Pons (tissue), 1 donor: Measurements from ENCODE around the gene KXD1.

Experiments used
- DNase-seq: peaks from one replicate; pipeline ENCODE4 v3.0.0-alpha.2; 2016; ENCODE audit warnings: low spot score

Gene KXD1

DNA sequence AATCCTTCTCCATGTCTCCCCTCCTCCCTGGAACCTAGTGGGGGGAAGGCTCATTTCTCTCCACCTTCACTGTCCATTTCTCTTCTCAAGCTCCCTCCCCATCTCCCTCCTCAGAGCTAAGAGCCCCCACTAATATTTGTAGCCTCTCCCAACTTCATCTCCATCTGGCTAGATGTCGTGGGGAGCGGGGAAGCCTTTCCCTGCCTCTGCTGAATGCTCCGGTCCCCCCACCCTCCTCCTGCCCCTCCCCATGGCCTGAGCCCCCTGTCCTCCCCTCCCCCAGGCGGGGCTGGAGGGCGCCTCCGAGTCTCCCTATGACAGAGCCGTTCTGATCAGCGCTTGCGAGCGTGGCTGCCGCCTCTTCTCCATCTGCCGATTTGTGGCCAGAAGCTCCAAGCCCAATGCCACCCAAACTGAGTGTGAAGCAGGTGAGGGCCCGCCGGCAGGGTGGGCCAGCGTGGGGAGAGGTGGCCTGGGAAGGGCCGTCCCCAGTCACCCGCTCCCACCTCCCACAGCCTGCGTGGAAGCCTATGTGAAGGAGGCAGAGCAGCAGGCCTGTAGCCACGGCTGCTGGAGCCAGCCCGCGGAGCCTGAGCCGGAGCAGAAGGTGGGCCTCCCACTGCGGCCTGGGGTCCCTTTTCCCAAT lies 56.0 kb downstream of the KXD1 start:
- DNase-seq: no peak

DNA sequence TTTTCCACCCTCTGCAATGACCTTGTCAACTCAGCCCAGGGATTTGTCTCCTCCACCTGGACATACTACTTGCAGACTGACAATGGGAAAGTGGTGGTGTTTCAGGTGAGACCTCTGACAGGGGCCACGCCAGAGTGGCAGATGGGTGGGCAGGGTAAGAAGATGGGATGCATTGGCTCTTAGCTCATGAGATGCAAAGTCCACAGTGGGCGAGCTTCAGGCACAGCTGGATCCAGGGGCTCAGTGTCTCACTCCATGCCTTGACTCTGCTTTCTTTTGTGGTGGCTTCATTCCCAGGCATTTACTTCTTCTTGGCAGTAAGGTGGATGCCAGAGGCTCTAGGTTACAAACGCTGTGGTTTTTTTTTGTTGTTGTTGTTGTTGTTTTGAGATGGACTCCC lies 58.4 kb downstream of the KXD1 start:
- no peak for DNase-seq

DNA sequence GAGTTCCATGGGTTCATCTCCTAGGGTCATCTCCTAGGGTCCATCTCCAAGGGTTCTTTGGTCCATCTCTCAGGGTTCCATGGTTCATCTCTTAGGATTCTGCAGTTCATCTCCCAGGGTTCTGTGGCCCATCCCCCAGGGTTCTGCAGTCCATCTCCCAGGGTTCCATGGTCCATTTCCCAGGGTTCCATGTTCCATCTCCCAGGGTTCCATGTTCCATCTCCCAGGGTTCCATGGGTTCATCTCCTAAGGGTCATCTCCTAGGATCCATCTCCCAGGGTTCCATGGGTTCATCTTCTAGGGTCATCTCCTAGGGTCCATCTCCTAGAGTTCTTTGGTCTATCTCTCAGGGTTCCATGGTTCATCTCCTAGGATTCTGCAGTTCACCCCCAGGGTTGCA lies 59.9 kb downstream of the KXD1 start:
- DNase-seq: no peak

DNA sequence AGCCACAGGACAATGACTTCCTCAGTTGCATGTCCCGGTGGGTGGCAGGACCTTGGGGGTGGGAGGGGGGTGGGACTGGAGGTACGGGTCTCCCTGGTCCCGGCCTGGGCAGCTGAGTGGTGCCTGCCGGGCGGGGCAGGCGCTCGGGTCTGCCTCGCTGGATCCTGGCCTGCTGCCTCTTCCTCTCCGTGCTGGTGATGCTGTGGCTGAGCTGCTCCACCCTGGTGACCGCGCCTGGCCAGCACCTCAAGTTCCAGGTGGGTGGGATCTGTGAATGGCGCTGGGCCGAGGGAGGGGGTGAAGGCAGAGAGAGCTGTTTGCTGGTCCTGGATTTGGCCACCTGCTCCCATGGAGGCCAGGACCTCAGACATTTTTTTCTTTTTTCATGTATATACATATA lies 60.6 kb downstream of the KXD1 start:
- no peak for DNase-seq
